ENCODE measurements around the gene ZNF593.
A peak's percentile ranks its signal among the peaks of the same experiment; 100 is the strongest.

Gene ZNF593

GRCh38 chr1:26125946-26126320 is 43.8 kb upstream of the ZNF593 start:
- DNase-seq (ENCODE audit: low spot score), result no peak
- Histone ChIP-seq H3K27ac (no peak overlapping the region), H3K4me3 (no peak overlapping the region)
- no peak for TF ChIP-seq CTCF (IDR thresholded peaks at IDR 0.05)

- TF ChIP-seq CTCF (IDR thresholded peaks at IDR 0.05), result no peak
- Histone ChIP-seq H3K4me3 (no peak overlapping the region), H3K27ac (no peak overlapping the region)
- DNase-seq (ENCODE audit: low spot score), result no peak
Observed at GRCh38 chr1:26126321-26127084, 43.2 kb upstream of the ZNF593 start.

GRCh38 chr1:26127235-26128163 is 42.2 kb upstream of the ZNF593 start:
- DNase-seq (ENCODE audit: low spot score), result no peak
- no peak for TF ChIP-seq CTCF (IDR thresholded peaks at IDR 0.05)
- H3K4me3 ChIP-seq, result no peak overlapping the region
- H3K27ac ChIP-seq, result peak overlapping the region in 1 of 2 donors; percentile 3

GRCh38 chr1:26129778-26130177 is 39.9 kb upstream of the ZNF593 start:
- DNase-seq (ENCODE audit: low spot score), result no peak
- no peak for TF ChIP-seq CTCF (IDR thresholded peaks at IDR 0.05)
- Histone ChIP-seq H3K4me3 (no peak overlapping the region), H3K27ac (no peak overlapping the region)

- Histone ChIP-seq H3K4me3 (no peak overlapping the region), H3K27ac (no peak overlapping the region)
- no peak for DNase-seq (ENCODE audit: low spot score)
- TF ChIP-seq CTCF (IDR thresholded peaks at IDR 0.05), result no peak
Observed at GRCh38 chr1:26130695-26131094, 39.0 kb upstream of the ZNF593 start.

GRCh38 chr1:26132128-26132833 is 37.4 kb upstream of the ZNF593 start:
- Histone ChIP-seq H3K4me3 (no peak overlapping the region), H3K27ac (no peak overlapping the region)
- TF ChIP-seq CTCF (IDR thresholded peaks at IDR 0.05), result no peak
- no peak for DNase-seq (ENCODE audit: low spot score)
